H1 (cell line): ENCODE data around the gene LIPC. TPM values are rescaled to one million over a fixed set of nuclear protein-coding genes. Genes with fewer than 3 reads are reported as not detected.

Experiments
- CTCF ChIA-PET: fragments of 300-600 bp; sonication (Branson Sonifier 250); formaldehyde crosslinking; loops from one replicate; lab custom pipeline; 2021; ENCODE audit not compliant: partially characterized antibody; lab: Charles Lee
- POLR2A ChIA-PET: fragments of 300-600 bp; sonication (Branson Sonifier 250); formaldehyde crosslinking; loops from one replicate; lab custom pipeline; 2021; ENCODE audit warnings: inconsistent platforms; ENCODE audit not compliant: partially characterized antibody; lab: Charles Lee
- DNase-seq, 2 experiments: peaks; one replicate each; pipeline versions ENCODE4 v3.0.0 to v3.0.0-alpha.2; 2010 to 2022; ENCODE audit warnings: low spot score in 2 of 2, low read depth in 1 of 2, mixed read lengths in 1 of 2
- FAIRE-seq: peaks from 2 replicates; lab custom pipeline; 2011; peaks lifted over from hg19 to GRCh38; lab: Jason Lieb, UNC
- H2AFZ ChIP-seq: 2 replicates; pipeline ENCODE4 v1.8.1; 2012; ENCODE audit warnings: low read length, inconsistent platforms
- H2AK5ac ChIP-seq: 2 replicates; pipeline ENCODE4 v1.6.1; 2013; ENCODE audit warnings: low read depth, low read length
- H2BK120ac ChIP-seq: replicated peaks from 2 replicates; pipeline ENCODE3; 2013; ENCODE audit warnings: low read depth, low read length, inconsistent platforms
- H2BK12ac ChIP-seq: 2 replicates; pipeline ENCODE4 v1.6.1; 2013; ENCODE audit warnings: low read depth, low read length
- H2BK15ac ChIP-seq: 2 replicates; pipeline ENCODE4 v1.6.1; 2013; ENCODE audit warnings: low read length
- H2BK20ac ChIP-seq: 2 replicates; pipeline ENCODE4 v1.6.1; 2013; ENCODE audit warnings: low read length
- H2BK5ac ChIP-seq: 2 replicates; pipeline ENCODE4 v1.6.1; 2013; ENCODE audit warnings: low read depth, low read length
- H3K14ac ChIP-seq: 2 replicates; pipeline ENCODE4 v1.6.1; 2013; ENCODE audit warnings: inconsistent platforms; ENCODE audit not compliant: insufficient read length
- H3K18ac ChIP-seq: 2 replicates; pipeline ENCODE4 v1.6.1; 2013; ENCODE audit warnings: low read length; ENCODE audit errors: extremely low read depth
- H3K23ac ChIP-seq: 2 replicates; pipeline ENCODE4 v1.6.1; 2013; ENCODE audit warnings: inconsistent platforms; ENCODE audit not compliant: insufficient read length
- H3K23me2 ChIP-seq: 2 replicates; pipeline ENCODE4 v1.6.1; 2013; ENCODE audit warnings: low read depth, low read length
- H3K27ac ChIP-seq: 2 replicates; pipeline ENCODE4 v1.6.1; 2011; ENCODE audit warnings: low read depth, low read length, inconsistent platforms
- H3K27me3 ChIP-seq, 4 experiments: replicated peaks in 1 of 4; 1 replicate in 1 of 4; 2 replicates in 3 of 4; pipeline versions ENCODE4 v1.6.1 to v1.8.1; 2011 to 2013; ENCODE audit warnings: low read length in 3 of 4, mild to moderate bottlenecking in 3 of 4, inconsistent platforms in 2 of 4, mixed read lengths in 2 of 4, moderate library complexity in 1 of 4; ENCODE audit not compliant: control insufficient read depth in 3 of 4, insufficient read depth in 3 of 4; ENCODE audit errors: extremely low read depth in 1 of 4
- H3K36me3 ChIP-seq, 4 experiments: 2 replicates each; pipeline versions ENCODE4 v1.6.1 to v1.8.1; 2011 to 2013; ENCODE audit warnings: mild to moderate bottlenecking in 4 of 4, low read length in 3 of 4, moderate library complexity in 2 of 4, control low read depth in 1 of 4, inconsistent platforms in 1 of 4; ENCODE audit not compliant: insufficient read depth in 4 of 4, control insufficient read depth in 2 of 4
- H3K4ac ChIP-seq: replicated peaks from 2 replicates; pipeline ENCODE3; 2013; ENCODE audit warnings: low read length, low read depth, mixed read lengths, inconsistent platforms; ENCODE audit not compliant: insufficient read length
- H3K4me1 ChIP-seq, 4 experiments: replicated peaks in 1 of 4; 1 replicate in 1 of 4; 2 replicates in 3 of 4; pipeline versions ENCODE4 v1.6.1 to v1.8.1; 2011 to 2013; ENCODE audit warnings: low read length in 3 of 4, inconsistent platforms in 2 of 4, mixed read lengths in 1 of 4; ENCODE audit not compliant: insufficient read depth in 4 of 4, control insufficient read depth in 3 of 4
- H3K4me2 ChIP-seq, 2 experiments: 2 replicates each; pipeline versions ENCODE4 v1.6.1 to v1.8.1; 2011 to 2013; ENCODE audit warnings: low read depth in 2 of 2, low read length in 2 of 2, control low read depth in 1 of 2, inconsistent platforms in 1 of 2, mild to moderate bottlenecking in 1 of 2; ENCODE audit not compliant: insufficient read depth in 1 of 2
- H3K4me3 ChIP-seq, 4 experiments: fragments of 200-600, 300-600 bp in 1 of 4; sonication (generic), shearing (Covaris generic), sonication (Bioruptor Twin) in 1 of 4; 2 replicates each; pipeline versions ENCODE4 v1.5.1 to v1.8.1; 2011 to 2016; ENCODE audit warnings: low read length in 4 of 4, low read depth in 3 of 4, control low read depth in 2 of 4, inconsistent platforms in 2 of 4, mild to moderate bottlenecking in 2 of 4, mixed read lengths in 1 of 4, moderate library complexity in 1 of 4; ENCODE audit not compliant: insufficient read depth in 2 of 4; ENCODE audit errors: extremely low read depth in 1 of 4
- H3K56ac ChIP-seq: replicated peaks from 2 replicates; pipeline ENCODE3; 2013; ENCODE audit warnings: low read depth, mild to moderate bottlenecking, mixed read lengths, low read length, inconsistent platforms; ENCODE audit not compliant: insufficient read length
- H3K79me1 ChIP-seq: 2 replicates; pipeline ENCODE4 v1.6.1; 2013; ENCODE audit warnings: low read depth, low read length, control low read depth
- H3K79me2 ChIP-seq, 2 experiments: 2 replicates each; pipeline versions ENCODE4 v1.6.1 to v1.8.1; 2012 to 2013; ENCODE audit warnings: low read length in 2 of 2, mild to moderate bottlenecking in 2 of 2, inconsistent platforms in 1 of 2; ENCODE audit not compliant: insufficient read depth in 2 of 2, control insufficient read depth in 1 of 2
- H3K9ac ChIP-seq, 4 experiments: replicated peaks in 1 of 4; 1 replicate in 1 of 4; 2 replicates in 3 of 4; pipeline versions ENCODE4 v1.6.1 to v1.8.1; 2011 to 2013; ENCODE audit warnings: low read depth in 3 of 4, low read length in 3 of 4, control low read depth in 2 of 4, mild to moderate bottlenecking in 2 of 4, moderate library complexity in 2 of 4, inconsistent platforms in 1 of 4; ENCODE audit errors: extremely low read depth in 1 of 4
- H3K9me3 ChIP-seq, 2 experiments: 2 replicates each; pipeline versions ENCODE4 v1.6.1 to v1.8.1; 2012 to 2013; ENCODE audit warnings: mild to moderate bottlenecking in 2 of 2, moderate library complexity in 2 of 2, control low read depth in 1 of 2, inconsistent platforms in 1 of 2, low read depth in 1 of 2, low read length in 1 of 2, mixed read lengths in 1 of 2; ENCODE audit not compliant: insufficient read depth in 2 of 2
- H4K20me1 ChIP-seq, 2 experiments: replicated peaks in 1 of 2; 2 replicates each; pipeline versions ENCODE3 to v1.8.1; 2011 to 2013; ENCODE audit warnings: inconsistent platforms in 2 of 2, low read length in 2 of 2, mild to moderate bottlenecking in 1 of 2; ENCODE audit not compliant: insufficient read depth in 2 of 2, control insufficient read depth in 1 of 2
- H4K5ac ChIP-seq: 2 replicates; pipeline ENCODE4 v1.6.1; 2013; ENCODE audit warnings: low read length, low read depth, mixed read lengths, inconsistent platforms; ENCODE audit not compliant: insufficient read length
- H4K8ac ChIP-seq: 2 replicates; pipeline ENCODE4 v1.8.0; 2013; ENCODE audit warnings: mild to moderate bottlenecking, moderate library complexity, low read length, inconsistent platforms; ENCODE audit not compliant: insufficient read depth; ENCODE audit errors: extremely low read depth
- H4K91ac ChIP-seq: replicated peaks from 2 replicates; pipeline ENCODE3; 2013; ENCODE audit warnings: low read length, mixed read lengths, inconsistent platforms; ENCODE audit not compliant: insufficient read length
- CBX8 ChIP-seq: fragments of 300-800, 300-1000 bp; sonication (generic); IDR thresholded peaks from 2 replicates; pipeline ENCODE4 v1.7.1; 2016; ENCODE audit warnings: low read depth, low read length, borderline replicate concordance
- CEBPB ChIP-seq: IDR thresholded peaks from 2 replicates; pipeline ENCODE4 v1.6.1; 2012; ENCODE audit warnings: low read depth, low read length
- CHD2 ChIP-seq: IDR thresholded peaks from 2 replicates; pipeline ENCODE4 v1.6.1; 2012; ENCODE audit warnings: low read length, improper control_type of control experiment
- CTBP2 ChIP-seq: IDR thresholded peaks from 2 replicates; pipeline ENCODE4 v1.7.0; 2011; ENCODE audit warnings: borderline replicate concordance, mild to moderate bottlenecking, moderate library complexity, mixed read lengths, low read length; ENCODE audit not compliant: insufficient read depth, insufficient read length
- JUN ChIP-seq: IDR thresholded peaks from 2 replicates; pipeline ENCODE4 v1.6.1; 2011; ENCODE audit warnings: low read depth, mild to moderate bottlenecking, improper control_type of control experiment, low read length
- KDM4A ChIP-seq: IDR thresholded peaks from one replicate; pipeline ENCODE4 v1.7.1; 2012; ENCODE audit warnings: low read depth, mild to moderate bottlenecking, moderate library complexity, low read length, inconsistent platforms; ENCODE audit not compliant: severe bottlenecking
- POLR2A ChIP-seq, 2 experiments: IDR thresholded peaks; 1 replicate in 1 of 2; 2 replicates in 1 of 2; pipeline ENCODE4 v1.6.1; 2011; ENCODE audit warnings: low read depth in 2 of 2, low read length in 2 of 2, mild to moderate bottlenecking in 2 of 2; ENCODE audit errors: control extremely low read depth in 1 of 2
- SRF ChIP-seq: IDR thresholded peaks from 2 replicates; pipeline ENCODE4 v1.6.1; 2011; ENCODE audit warnings: mild to moderate bottlenecking, low read depth, low read length, moderate library complexity
- WGBS, 2 experiments: shearing (Covaris generic) in 1 of 2; methylation state at CpG; one replicate each; pipeline versions ENCODE4 v1.1.6 to v1.1.7; 2013 to 2015; ENCODE audit warnings: low lambda C conversion rate in 2 of 2, mixed read lengths in 2 of 2, inconsistent platforms in 1 of 2, low coverage in 1 of 2, missing lambda C conversion rate in 1 of 2; ENCODE audit not compliant: insufficient replicate concordance in 2 of 2, insufficient coverage in 1 of 2, insufficient read length in 1 of 2; ENCODE audit errors: extremely low coverage in 1 of 2, missing lambda C conversion rate in 1 of 2; 5-methylcytosine and 5-hydroxymethylcytosine counted together
- polyA plus RNA-seq, 7 experiments: library from polyadenylated mRNA; depleted of rRNA in 3 of 7; stranded (reverse) in 5 of 7; unstranded in 2 of 7; fragments of >200 nt in 5 of 7; fragments of 200-250 nt in 2 of 7; gene quantifications; 1 replicate in 5 of 7; 2 replicates in 1 of 7; 4 replicates in 1 of 7; pipeline versions ENCODE4 v1.2.1 to v1.2.3, GENCODE V29; 2011 to 2013; ENCODE audit warnings: missing spikeins in 2 of 7, mixed read lengths in 2 of 7
- total RNA-seq: library from RNA; stranded (reverse); fragmentation: NEBNext Ultra II Directional; extraction: Animal tissue kit (Norgen Biotek cat#: 25700); gene quantifications from 2 replicates; pipeline ENCODE4 v1.2.1, GENCODE V29; 2021
- TF ChIP-seq, protein P1 (sequence below): IDR thresholded peaks from 2 replicates; pipeline ENCODE4 v1.6.1; 2012; ENCODE audit warnings: inconsistent platforms
- TF ChIP-seq, protein P2 (sequence below): IDR thresholded peaks from 2 replicates; pipeline ENCODE4 v1.6.1; 2011; ENCODE audit warnings: low read length, improper control_type of control experiment

LIPC gene
- total and polyA plus RNA-seq, 2 of the 8 experiments (the other 6 are each of a cell fraction or from before 2014, with no cell fraction given) = not detected

DNA sequence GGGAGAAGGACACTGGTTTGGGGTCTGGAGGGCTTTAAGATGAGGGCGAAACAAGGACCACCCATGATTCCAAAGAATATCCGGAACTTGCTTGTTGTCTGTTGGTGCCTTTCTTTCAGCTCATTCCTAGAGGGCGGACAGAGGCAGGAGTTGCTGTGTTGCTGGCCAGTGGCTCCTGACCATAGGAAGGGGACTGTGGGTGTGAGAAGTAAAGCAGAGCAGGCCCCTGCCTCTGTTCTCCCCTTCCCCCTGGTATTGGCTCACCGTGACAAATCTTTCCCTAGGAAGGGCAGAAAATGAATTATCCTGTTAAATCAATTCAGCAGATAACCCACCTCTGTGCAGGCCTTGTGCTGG lies 89.1 kb downstream of the LIPC start:
- no peak overlapping the region for H2AK5ac ChIP-seq
- ChIA-PET POLR2A (no interaction called here), CTCF (interaction anchor here (1.0 kb wide), 1 partner anchor 14 kb away, joined by 4 read pairs; no protein-coding TSS in a partner anchor)
- H2BK12ac ChIP-seq = no peak overlapping the region
- H4K5ac ChIP-seq = no peak overlapping the region
- no peak overlapping the region for H3K4me2 ChIP-seq
- no peak overlapping the region for H4K91ac ChIP-seq
- H3K4me1 ChIP-seq = 0 out of 7 replicates have a peak, but pooled peaks cover 0 to 3% (median 0%) of the 10 kb centered on the region in 4 experiments
- H2AFZ ChIP-seq = no peak overlapping the region
- H3K23ac ChIP-seq = no peak overlapping the region
- no peak overlapping the region for H3K27ac ChIP-seq
- no peak overlapping the region for H3K14ac ChIP-seq
- H2BK15ac ChIP-seq = no peak overlapping the region
- no peak overlapping the region for H3K56ac ChIP-seq
- H3K4me3 ChIP-seq = no peak overlapping the region
- 89% methylated on average over 4 of the region's 4 CpGs; no CpG with 5 or more reads in 1 of the 2 experiments for WGBS, 2 experiments
- no peak overlapping the region for H3K9ac ChIP-seq
- no peaks in the 10 kb centered on the region for H3K23me2 ChIP-seq
- H4K8ac ChIP-seq = no peak overlapping the region
- no peak overlapping the region for H2BK20ac ChIP-seq
- H3K9me3 ChIP-seq = no peaks in the 10 kb centered on the region
- H3K36me3 ChIP-seq = no peaks in the 10 kb centered on the region
- DNase-seq (no peak), FAIRE-seq (no peak)
- no peaks in the 10 kb centered on the region for H4K20me1 ChIP-seq
- H2BK5ac ChIP-seq = no peak overlapping the region
- no peak overlapping the region for H3K4ac ChIP-seq
- H3K79me1 ChIP-seq = no peaks in the 10 kb centered on the region
- H3K18ac ChIP-seq = no peak overlapping the region
- no peaks in the 10 kb centered on the region for H3K79me2 ChIP-seq
- no peaks in the 10 kb centered on the region for H3K27me3 ChIP-seq
- H2BK120ac ChIP-seq = no peak overlapping the region
- TF ChIP-seq JUN (no peak), CBX8 (no peak), SRF (no peak), CTBP2 (no peak), KDM4A (no peak), CEBPB (no peak), POLR2A (IDR thresholded peaks at IDR 0.05; ENCODE audit: control extremely low read depth in 1 of 2, low read depth in 2 of 2, low read length in 2 of 2) (no peak), CHD2 (no peak)
- TF ChIP-seq, protein P1, sequence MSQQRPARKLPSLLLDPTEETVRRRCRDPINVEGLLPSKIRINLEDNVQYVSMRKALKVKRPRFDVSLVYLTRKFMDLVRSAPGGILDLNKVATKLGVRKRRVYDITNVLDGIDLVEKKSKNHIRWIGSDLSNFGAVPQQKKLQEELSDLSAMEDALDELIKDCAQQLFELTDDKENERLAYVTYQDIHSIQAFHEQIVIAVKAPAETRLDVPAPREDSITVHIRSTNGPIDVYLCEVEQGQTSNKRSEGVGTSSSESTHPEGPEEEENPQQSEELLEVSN = no peak
- TF ChIP-seq, protein P2, sequence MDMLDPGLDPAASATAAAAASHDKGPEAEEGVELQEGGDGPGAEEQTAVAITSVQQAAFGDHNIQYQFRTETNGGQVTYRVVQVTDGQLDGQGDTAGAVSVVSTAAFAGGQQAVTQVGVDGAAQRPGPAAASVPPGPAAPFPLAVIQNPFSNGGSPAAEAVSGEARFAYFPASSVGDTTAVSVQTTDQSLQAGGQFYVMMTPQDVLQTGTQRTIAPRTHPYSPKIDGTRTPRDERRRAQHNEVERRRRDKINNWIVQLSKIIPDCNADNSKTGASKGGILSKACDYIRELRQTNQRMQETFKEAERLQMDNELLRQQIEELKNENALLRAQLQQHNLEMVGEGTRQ = no peak
